ENCODE measurements around the gene C1orf21.

C1orf21 gene

GRCh38 chr1:184502161-184502560 is 115.3 kb downstream of the C1orf21 start:
- no peak for ATAC-seq
- TF ChIP-seq GLIS3 (CRISPR knock-in tag; IDR thresholded peaks at IDR 0.05) (no peak), ARNTL (CRISPR knock-in tag; IDR thresholded peaks at IDR 0.05; ENCODE audit: borderline replicate concordance, low read depth) (no peak), ISL1 (CRISPR knock-in tag; IDR thresholded peaks at IDR 0.05) (no peak), ZNF70 (CRISPR knock-in tag; IDR thresholded peaks at IDR 0.05) (no peak), PPARA (CRISPR knock-in tag; IDR thresholded peaks at IDR 0.05; ENCODE audit: borderline replicate concordance) (no peak), ZNF8 (CRISPR knock-in tag; IDR thresholded peaks at IDR 0.05) (no peak), ZNF565 (CRISPR knock-in tag; conservative IDR thresholded peaks at IDR 0.05; ENCODE audit: low read depth) (no peak), ZFP3 (CRISPR knock-in tag; IDR thresholded peaks at IDR 0.05) (no peak), TOX (CRISPR knock-in tag; IDR thresholded peaks at IDR 0.05; ENCODE audit: borderline replicate concordance) (no peak), BACH2 (CRISPR knock-in tag; IDR thresholded peaks at IDR 0.05; ENCODE audit: borderline replicate concordance) (no peak), OSR1 (CRISPR knock-in tag; IDR thresholded peaks at IDR 0.05) (no peak)
- TF ChIP-seq, protein P1, sequence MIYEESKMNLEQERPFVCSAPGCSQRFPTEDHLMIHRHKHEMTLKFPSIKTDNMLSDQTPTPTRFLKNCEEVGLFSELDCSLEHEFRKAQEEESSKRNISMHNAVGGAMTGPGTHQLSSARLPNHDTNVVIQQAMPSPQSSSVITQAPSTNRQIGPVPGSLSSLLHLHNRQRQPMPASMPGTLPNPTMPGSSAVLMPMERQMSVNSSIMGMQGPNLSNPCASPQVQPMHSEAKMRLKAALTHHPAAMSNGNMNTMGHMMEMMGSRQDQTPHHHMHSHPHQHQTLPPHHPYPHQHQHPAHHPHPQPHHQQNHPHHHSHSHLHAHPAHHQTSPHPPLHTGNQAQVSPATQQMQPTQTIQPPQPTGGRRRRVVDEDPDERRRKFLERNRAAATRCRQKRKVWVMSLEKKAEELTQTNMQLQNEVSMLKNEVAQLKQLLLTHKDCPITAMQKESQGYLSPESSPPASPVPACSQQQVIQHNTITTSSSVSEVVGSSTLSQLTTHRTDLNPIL (CRISPR knock-in tag; IDR thresholded peaks at IDR 0.05; ENCODE audit: low read depth) = no peak
- TF ChIP-seq, protein P2, sequence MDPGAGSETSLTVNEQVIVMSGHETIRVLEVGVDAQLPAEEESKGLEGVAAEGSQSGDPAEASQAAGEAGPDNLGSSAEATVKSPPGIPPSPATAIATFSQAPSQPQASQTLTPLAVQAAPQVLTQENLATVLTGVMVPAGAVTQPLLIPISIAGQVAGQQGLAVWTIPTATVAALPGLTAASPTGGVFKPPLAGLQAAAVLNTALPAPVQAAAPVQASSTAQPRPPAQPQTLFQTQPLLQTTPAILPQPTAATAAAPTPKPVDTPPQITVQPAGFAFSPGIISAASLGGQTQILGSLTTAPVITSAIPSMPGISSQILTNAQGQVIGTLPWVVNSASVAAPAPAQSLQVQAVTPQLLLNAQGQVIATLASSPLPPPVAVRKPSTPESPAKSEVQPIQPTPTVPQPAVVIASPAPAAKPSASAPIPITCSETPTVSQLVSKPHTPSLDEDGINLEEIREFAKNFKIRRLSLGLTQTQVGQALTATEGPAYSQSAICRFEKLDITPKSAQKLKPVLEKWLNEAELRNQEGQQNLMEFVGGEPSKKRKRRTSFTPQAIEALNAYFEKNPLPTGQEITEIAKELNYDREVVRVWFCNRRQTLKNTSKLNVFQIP (CRISPR knock-in tag; IDR thresholded peaks at IDR 0.05; ENCODE audit: borderline replicate concordance, low read depth) = no peak

GRCh38 chr1:184503221-184503749 is 116.5 kb downstream of the C1orf21 start:
- no peak for TF ChIP-seq ARNTL (CRISPR knock-in tag; IDR thresholded peaks at IDR 0.05; ENCODE audit: borderline replicate concordance, low read depth)
- no peak for TF ChIP-seq ZC3H10 (CRISPR knock-in tag; IDR thresholded peaks at IDR 0.05)
- TF ChIP-seq, protein P1 (CRISPR knock-in tag; IDR thresholded peaks at IDR 0.05; ENCODE audit: low read depth) = no peak
- TF ChIP-seq ZNF8 (CRISPR knock-in tag; IDR thresholded peaks at IDR 0.05) = no peak
- no peak for TF ChIP-seq CSRNP3 (CRISPR knock-in tag; IDR thresholded peaks at IDR 0.05)
- TF ChIP-seq, protein P3, sequence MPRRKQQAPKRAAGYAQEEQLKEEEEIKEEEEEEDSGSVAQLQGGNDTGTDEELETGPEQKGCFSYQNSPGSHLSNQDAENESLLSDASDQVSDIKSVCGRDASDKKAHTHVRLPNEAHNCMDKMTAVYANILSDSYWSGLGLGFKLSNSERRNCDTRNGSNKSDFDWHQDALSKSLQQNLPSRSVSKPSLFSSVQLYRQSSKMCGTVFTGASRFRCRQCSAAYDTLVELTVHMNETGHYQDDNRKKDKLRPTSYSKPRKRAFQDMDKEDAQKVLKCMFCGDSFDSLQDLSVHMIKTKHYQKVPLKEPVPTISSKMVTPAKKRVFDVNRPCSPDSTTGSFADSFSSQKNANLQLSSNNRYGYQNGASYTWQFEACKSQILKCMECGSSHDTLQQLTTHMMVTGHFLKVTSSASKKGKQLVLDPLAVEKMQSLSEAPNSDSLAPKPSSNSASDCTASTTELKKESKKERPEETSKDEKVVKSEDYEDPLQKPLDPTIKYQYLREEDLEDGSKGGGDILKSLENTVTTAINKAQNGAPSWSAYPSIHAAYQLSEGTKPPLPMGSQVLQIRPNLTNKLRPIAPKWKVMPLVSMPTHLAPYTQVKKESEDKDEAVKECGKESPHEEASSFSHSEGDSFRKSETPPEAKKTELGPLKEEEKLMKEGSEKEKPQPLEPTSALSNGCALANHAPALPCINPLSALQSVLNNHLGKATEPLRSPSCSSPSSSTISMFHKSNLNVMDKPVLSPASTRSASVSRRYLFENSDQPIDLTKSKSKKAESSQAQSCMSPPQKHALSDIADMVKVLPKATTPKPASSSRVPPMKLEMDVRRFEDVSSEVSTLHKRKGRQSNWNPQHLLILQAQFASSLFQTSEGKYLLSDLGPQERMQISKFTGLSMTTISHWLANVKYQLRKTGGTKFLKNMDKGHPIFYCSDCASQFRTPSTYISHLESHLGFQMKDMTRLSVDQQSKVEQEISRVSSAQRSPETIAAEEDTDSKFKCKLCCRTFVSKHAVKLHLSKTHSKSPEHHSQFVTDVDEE (CRISPR knock-in tag; IDR thresholded peaks at IDR 0.05) = no peak
- no peak for TF ChIP-seq ESRRG (CRISPR knock-in tag; IDR thresholded peaks at IDR 0.05)
- TF ChIP-seq PPARA (CRISPR knock-in tag; IDR thresholded peaks at IDR 0.05; ENCODE audit: borderline replicate concordance) = no peak
- TF ChIP-seq ZFP3 (CRISPR knock-in tag; IDR thresholded peaks at IDR 0.05) = no peak
- TF ChIP-seq, protein P2 (CRISPR knock-in tag; IDR thresholded peaks at IDR 0.05; ENCODE audit: borderline replicate concordance, low read depth) = no peak
- no peak for TF ChIP-seq TOX (CRISPR knock-in tag; IDR thresholded peaks at IDR 0.05; ENCODE audit: borderline replicate concordance)
- no peak for TF ChIP-seq ZNF70 (CRISPR knock-in tag; IDR thresholded peaks at IDR 0.05)
- no peak for TF ChIP-seq RARB (CRISPR knock-in tag; IDR thresholded peaks at IDR 0.05)
- no peak for TF ChIP-seq ISL1 (CRISPR knock-in tag; IDR thresholded peaks at IDR 0.05)
- TF ChIP-seq TCF4 (CRISPR knock-in tag; IDR thresholded peaks at IDR 0.05; ENCODE audit: borderline replicate concordance) = no peak
- no peak for TF ChIP-seq ZNF565 (CRISPR knock-in tag; conservative IDR thresholded peaks at IDR 0.05; ENCODE audit: low read depth)
- no peak for TF ChIP-seq GLIS3 (CRISPR knock-in tag; IDR thresholded peaks at IDR 0.05)
- no peak for TF ChIP-seq BACH2 (CRISPR knock-in tag; IDR thresholded peaks at IDR 0.05; ENCODE audit: borderline replicate concordance)
- TF ChIP-seq ZFP30 (CRISPR knock-in tag; IDR thresholded peaks at IDR 0.05) = no peak
- no peak for ATAC-seq
